Esophagus squamous epithelium (tissue), 4 donors: ENCODE results near the gene GALNT11.
"Not testable (repeated sequence)": the region's sequence is repeated elsewhere in the genome, so short reads cannot be mapped to it uniquely, and the experiment has no call there.

Experiments
- CTCF ChIP-seq, 6 experiments: fragments of 450-650 bp in 4 of 6; fragments of 200-600 bp in 2 of 6; sonication (generic) in 2 of 6; IDR thresholded peaks; one replicate each; pipeline ENCODE4 v1.5.1; 2016 to 2019; ENCODE audit warnings: antibody characterized with exemption in 6 of 6, mild to moderate bottlenecking in 4 of 6, moderate library complexity in 4 of 6
- POLR2A ChIP-seq, 4 donors: fragments of 450-650 bp; IDR thresholded peaks; one replicate each; pipeline ENCODE4 v1.6.1; 2017; ENCODE audit warnings: antibody characterized with exemption in 4 of 4, mild to moderate bottlenecking in 4 of 4, moderate library complexity in 3 of 4

GRCh38 chr7:152065800-152066344 is 40.4 kb downstream of the GALNT11 start:
- not testable (repeated sequence) for TF ChIP-seq POLR2A, CTCF (IDR thresholded peaks at IDR 0.05)
